H1 (cell line): Measurements from ENCODE around the gene SEMA4D.

Experiments used
- CEBPB ChIP-seq: IDR thresholded peaks from 2 replicates; pipeline ENCODE4 v1.6.1; 2012; ENCODE audit warnings: low read depth, low read length
- CHD2 ChIP-seq: IDR thresholded peaks from 2 replicates; pipeline ENCODE4 v1.6.1; 2012; ENCODE audit warnings: low read length, improper control_type of control experiment
- EGR1 ChIP-seq: IDR thresholded peaks from 2 replicates; pipeline ENCODE4 v1.6.1; 2011; ENCODE audit warnings: low read depth, low read length, borderline replicate concordance
- EP300 ChIP-seq, 2 experiments: IDR thresholded peaks; 1 replicate in 1 of 2; 2 replicates in 1 of 2; pipeline ENCODE4 v1.6.1; 2011 to 2012; ENCODE audit warnings: low read depth in 2 of 2, low read length in 2 of 2, mild to moderate bottlenecking in 2 of 2, borderline replicate concordance in 1 of 2, inconsistent platforms in 1 of 2, moderate library complexity in 1 of 2
- EZH2 ChIP-seq: fragments of 200-600 bp; sonication (generic); IDR thresholded peaks from 2 replicates; pipeline ENCODE4 v1.7.1; 2012; ENCODE audit warnings: low read depth, mild to moderate bottlenecking, moderate library complexity, low read length, inconsistent platforms; ENCODE audit not compliant: severe bottlenecking
- FOSL1 ChIP-seq: IDR thresholded peaks from 2 replicates; pipeline ENCODE4 v1.6.1; 2011; ENCODE audit warnings: mild to moderate bottlenecking, low read depth, low read length, moderate library complexity; ENCODE audit not compliant: insufficient read depth
- KDM5A ChIP-seq: fragments of 200-600 bp; IDR thresholded peaks from 2 replicates; pipeline ENCODE4 v1.7.1; 2012; ENCODE audit warnings: mild to moderate bottlenecking, low read length, inconsistent platforms, mixed read lengths
- POLR2A ChIP-seq, 2 experiments: IDR thresholded peaks; 1 replicate in 1 of 2; 2 replicates in 1 of 2; pipeline ENCODE4 v1.6.1; 2011; ENCODE audit warnings: low read depth in 2 of 2, low read length in 2 of 2, mild to moderate bottlenecking in 2 of 2; ENCODE audit errors: control extremely low read depth in 1 of 2
- POLR2AphosphoS5 ChIP-seq: IDR thresholded peaks from 2 replicates; pipeline ENCODE4 v1.6.1; 2011; ENCODE audit warnings: low read depth, low read length
- SIN3A ChIP-seq, 2 experiments: IDR thresholded peaks in 1 of 2; conservative IDR thresholded peaks in 1 of 2; 2 replicates each; pipeline ENCODE4 v1.6.1; 2011 to 2012; ENCODE audit warnings: low read length in 2 of 2, improper control_type of control experiment in 1 of 2, low read depth in 1 of 2, mild to moderate bottlenecking in 1 of 2
- YY1 ChIP-seq: IDR thresholded peaks from 2 replicates; pipeline ENCODE4 v1.6.1; 2011; ENCODE audit warnings: low read depth, mild to moderate bottlenecking, low read length
- TF ChIP-seq, protein P1 (sequence below), 3 experiments: IDR thresholded peaks; 1 replicate in 2 of 3; 2 replicates in 1 of 3; pipeline versions ENCODE4 v1.5.1 to v1.6.1; 2011; ENCODE audit warnings: low read length in 3 of 3, mild to moderate bottlenecking in 3 of 3, inconsistent platforms in 2 of 3, low read depth in 1 of 3, moderate library complexity in 1 of 3; ENCODE audit not compliant: insufficient read depth in 1 of 3; ENCODE audit errors: control extremely low read depth in 1 of 3

DNA sequence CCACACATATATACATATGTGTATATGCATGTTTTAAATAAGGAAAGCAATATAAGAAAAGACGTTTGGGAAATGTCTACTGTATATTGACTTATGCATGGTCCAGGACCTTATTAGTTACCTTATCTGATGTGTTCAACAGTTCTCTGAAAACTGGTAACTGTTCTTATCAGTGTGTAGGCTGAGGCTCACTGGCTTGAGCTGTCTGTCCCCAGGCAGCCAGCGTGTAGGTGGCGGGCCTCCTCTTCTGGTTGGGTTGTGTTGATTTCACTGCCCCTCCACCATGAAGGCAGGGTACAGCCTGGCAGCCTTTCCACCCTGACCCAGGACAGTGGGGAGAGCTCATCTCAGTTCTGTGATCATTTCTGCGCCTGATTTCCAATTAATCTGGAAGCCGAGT is 38.7 kb upstream of the SEMA4D start:
- TF ChIP-seq, protein P1, sequence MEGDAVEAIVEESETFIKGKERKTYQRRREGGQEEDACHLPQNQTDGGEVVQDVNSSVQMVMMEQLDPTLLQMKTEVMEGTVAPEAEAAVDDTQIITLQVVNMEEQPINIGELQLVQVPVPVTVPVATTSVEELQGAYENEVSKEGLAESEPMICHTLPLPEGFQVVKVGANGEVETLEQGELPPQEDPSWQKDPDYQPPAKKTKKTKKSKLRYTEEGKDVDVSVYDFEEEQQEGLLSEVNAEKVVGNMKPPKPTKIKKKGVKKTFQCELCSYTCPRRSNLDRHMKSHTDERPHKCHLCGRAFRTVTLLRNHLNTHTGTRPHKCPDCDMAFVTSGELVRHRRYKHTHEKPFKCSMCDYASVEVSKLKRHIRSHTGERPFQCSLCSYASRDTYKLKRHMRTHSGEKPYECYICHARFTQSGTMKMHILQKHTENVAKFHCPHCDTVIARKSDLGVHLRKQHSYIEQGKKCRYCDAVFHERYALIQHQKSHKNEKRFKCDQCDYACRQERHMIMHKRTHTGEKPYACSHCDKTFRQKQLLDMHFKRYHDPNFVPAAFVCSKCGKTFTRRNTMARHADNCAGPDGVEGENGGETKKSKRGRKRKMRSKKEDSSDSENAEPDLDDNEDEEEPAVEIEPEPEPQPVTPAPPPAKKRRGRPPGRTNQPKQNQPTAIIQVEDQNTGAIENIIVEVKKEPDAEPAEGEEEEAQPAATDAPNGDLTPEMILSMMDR (IDR thresholded peaks at IDR 0.05; ENCODE audit: control extremely low read depth in 1 of 3, insufficient read depth in 1 of 3, low read depth in 1 of 3, low read length in 3 of 3): no peak
- no peak for TF ChIP-seq EZH2
- no peak for TF ChIP-seq POLR2A (IDR thresholded peaks at IDR 0.05; ENCODE audit: control extremely low read depth in 1 of 2, low read depth in 2 of 2, low read length in 2 of 2)
- TF ChIP-seq CEBPB: no peak
- TF ChIP-seq SIN3A (conservative IDR thresholded peaks at IDR 0.05 in 1 of 2, IDR thresholded peaks at IDR 0.05 in 1 of 2; ENCODE audit: low read depth in 1 of 2, low read length in 2 of 2): no peak
- no peak for TF ChIP-seq EP300 (IDR thresholded peaks at IDR 0.05; ENCODE audit: borderline replicate concordance in 1 of 2, low read depth in 2 of 2, low read length in 2 of 2)
- no peak for TF ChIP-seq POLR2AphosphoS5
- no peak for TF ChIP-seq FOSL1
- no peak for TF ChIP-seq YY1
- no peak for TF ChIP-seq CHD2
- TF ChIP-seq EGR1: no peak
- no peak for TF ChIP-seq KDM5A
